ENCODE measurements around the gene HDAC4. TPM values are rescaled to one million over a fixed set of nuclear protein-coding genes. Genes with fewer than 3 reads are reported as not detected.

The HDAC4 gene
- total RNA-seq, 2 donors from 2014 or later = 9.3 to 139 TPM

DNA sequence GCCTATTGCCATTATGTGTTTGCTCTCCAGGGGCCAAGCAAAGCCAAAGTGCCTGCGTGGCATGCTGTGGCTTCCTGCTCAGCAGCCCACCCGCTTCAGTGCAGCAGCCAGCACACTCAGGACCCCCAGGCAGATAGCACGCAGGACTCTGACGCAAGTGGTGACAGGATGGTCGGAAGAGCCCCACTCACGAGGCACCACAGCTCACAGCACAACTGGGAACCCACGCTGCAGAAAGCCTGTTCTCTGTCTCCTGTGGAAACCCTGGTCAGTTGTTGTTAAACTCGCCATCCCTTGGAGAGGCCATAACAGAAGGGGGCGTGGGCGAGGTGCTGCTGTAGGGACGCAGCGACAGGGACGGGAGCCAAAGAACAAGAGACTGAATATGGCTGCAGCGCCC is 76.4 kb downstream of the HDAC4 start:
- Histone ChIP-seq H3K36me3 (replicated peaks in 1 of 2; ENCODE audit: insufficient read depth in 1 of 2, low read depth in 2 of 2) (no peaks in the 10 kb centered on the region), H3K9me3 (no peaks in the 10 kb centered on the region), H3K27me3 (no peaks in the 10 kb centered on the region), H3K27ac (no peak overlapping the region), H3K4me1 (peaks cover 28% of the 10 kb centered on the region), H3K4me3 (no peak overlapping the region)
- no peak for ATAC-seq
- 85 to 91% methylated on average over 12 to 14 of the region's 14 CpGs for WGBS, 2 donors
- intact Hi-C loops (cut with DNase I) = no loop called here
- DNase-seq = peak in 1 of 4 donors; percentile 5
- TF ChIP-seq, protein P1, sequence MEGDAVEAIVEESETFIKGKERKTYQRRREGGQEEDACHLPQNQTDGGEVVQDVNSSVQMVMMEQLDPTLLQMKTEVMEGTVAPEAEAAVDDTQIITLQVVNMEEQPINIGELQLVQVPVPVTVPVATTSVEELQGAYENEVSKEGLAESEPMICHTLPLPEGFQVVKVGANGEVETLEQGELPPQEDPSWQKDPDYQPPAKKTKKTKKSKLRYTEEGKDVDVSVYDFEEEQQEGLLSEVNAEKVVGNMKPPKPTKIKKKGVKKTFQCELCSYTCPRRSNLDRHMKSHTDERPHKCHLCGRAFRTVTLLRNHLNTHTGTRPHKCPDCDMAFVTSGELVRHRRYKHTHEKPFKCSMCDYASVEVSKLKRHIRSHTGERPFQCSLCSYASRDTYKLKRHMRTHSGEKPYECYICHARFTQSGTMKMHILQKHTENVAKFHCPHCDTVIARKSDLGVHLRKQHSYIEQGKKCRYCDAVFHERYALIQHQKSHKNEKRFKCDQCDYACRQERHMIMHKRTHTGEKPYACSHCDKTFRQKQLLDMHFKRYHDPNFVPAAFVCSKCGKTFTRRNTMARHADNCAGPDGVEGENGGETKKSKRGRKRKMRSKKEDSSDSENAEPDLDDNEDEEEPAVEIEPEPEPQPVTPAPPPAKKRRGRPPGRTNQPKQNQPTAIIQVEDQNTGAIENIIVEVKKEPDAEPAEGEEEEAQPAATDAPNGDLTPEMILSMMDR (IDR thresholded peaks at IDR 0.05) = no peak
- no peak for TF ChIP-seq POLR2A (IDR thresholded peaks at IDR 0.05)

DNA sequence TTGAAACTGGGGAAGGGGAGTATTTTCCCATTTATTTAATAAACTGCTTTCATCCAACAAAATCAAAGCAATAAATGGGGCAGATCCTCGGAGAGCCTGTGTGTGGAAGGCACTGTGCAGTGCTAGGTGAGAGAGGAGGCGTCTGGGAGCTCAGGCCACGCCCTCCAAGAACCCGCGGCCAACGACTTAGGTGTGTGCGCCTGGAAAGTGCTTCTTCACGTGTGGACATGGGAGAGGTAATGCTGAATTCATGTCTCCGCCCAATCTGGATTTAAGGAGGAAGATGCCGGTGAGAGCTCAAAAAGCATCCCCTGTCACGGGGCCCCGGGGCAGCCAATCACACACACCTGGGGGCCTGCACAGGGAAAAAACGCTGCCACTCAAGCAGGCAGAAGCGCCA is 77.4 kb downstream of the HDAC4 start:
- H3K9me3 ChIP-seq = no peaks in the 10 kb centered on the region
- intact Hi-C loops (cut with DNase I) = no loop called here
- DNase-seq (no peak), ATAC-seq (no peak)
- TF ChIP-seq POLR2A (IDR thresholded peaks at IDR 0.05) = no peak
- TF ChIP-seq, protein P1 (IDR thresholded peaks at IDR 0.05) = no peak
- no peaks in the 10 kb centered on the region for H3K27me3 ChIP-seq
- H3K36me3 ChIP-seq (replicated peaks in 1 of 2; ENCODE audit: insufficient read depth in 1 of 2, low read depth in 2 of 2) = no peaks in the 10 kb centered on the region
- WGBS, 2 donors = 87 to 96% methylated on average over 11 to 14 of the region's 14 CpGs
- H3K4me1 ChIP-seq = peaks cover 27% of the 10 kb centered on the region
- no peak overlapping the region for H3K4me3 ChIP-seq
- H3K27ac ChIP-seq = no peak overlapping the region

DNA sequence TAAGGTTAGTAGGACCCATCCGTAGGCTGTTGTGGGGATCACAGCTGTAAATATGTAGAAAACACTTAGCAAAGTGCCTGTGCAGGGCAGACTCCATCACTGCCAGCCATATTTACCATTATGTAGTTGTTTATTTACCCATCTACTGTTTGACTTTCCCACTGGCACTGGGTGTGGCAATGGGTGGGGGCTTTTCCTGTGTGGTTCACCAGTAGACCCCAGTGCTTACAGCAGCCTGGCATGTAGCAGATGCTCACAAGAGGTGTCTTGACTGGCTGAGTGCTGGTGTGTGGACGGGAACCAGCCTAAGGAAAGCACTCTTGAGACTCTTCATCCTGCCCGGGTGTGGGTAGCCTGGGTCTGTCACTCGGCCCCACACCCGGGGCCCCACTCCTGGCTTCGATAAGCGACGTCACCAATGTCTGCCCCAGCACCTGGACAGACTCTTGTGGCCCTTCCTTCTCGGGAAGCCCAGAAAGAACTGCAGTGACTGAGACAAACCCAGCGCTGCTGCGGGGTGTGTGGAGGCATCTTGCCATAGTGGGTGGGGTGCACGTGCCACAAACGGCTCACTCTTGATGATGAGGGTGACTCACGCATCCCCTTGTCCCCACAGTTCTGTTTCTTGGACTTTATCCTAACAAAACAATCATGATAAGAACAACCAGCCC is 78.3 kb downstream of the HDAC4 start:
- H3K4me3 ChIP-seq = no peak overlapping the region
- no peak for ATAC-seq
- no peaks in the 10 kb centered on the region for H3K9me3 ChIP-seq
- TF ChIP-seq, protein P1 (IDR thresholded peaks at IDR 0.05) = no peak
- TF ChIP-seq POLR2A (IDR thresholded peaks at IDR 0.05) = no peak
- H3K36me3 ChIP-seq (replicated peaks in 1 of 2; ENCODE audit: insufficient read depth in 1 of 2, low read depth in 2 of 2) = no peaks in the 10 kb centered on the region
- intact Hi-C loops (cut with DNase I) = no loop called here
- H3K4me1 ChIP-seq = peaks cover 19% of the 10 kb centered on the region
- no peak overlapping the region for H3K27ac ChIP-seq
- no peaks in the 10 kb centered on the region for H3K27me3 ChIP-seq
- WGBS, 2 donors = 71% methylated on average over 13 to 14 of the region's 14 CpGs
- peak in 1 of 4 donors; percentile 9 for DNase-seq

DNA sequence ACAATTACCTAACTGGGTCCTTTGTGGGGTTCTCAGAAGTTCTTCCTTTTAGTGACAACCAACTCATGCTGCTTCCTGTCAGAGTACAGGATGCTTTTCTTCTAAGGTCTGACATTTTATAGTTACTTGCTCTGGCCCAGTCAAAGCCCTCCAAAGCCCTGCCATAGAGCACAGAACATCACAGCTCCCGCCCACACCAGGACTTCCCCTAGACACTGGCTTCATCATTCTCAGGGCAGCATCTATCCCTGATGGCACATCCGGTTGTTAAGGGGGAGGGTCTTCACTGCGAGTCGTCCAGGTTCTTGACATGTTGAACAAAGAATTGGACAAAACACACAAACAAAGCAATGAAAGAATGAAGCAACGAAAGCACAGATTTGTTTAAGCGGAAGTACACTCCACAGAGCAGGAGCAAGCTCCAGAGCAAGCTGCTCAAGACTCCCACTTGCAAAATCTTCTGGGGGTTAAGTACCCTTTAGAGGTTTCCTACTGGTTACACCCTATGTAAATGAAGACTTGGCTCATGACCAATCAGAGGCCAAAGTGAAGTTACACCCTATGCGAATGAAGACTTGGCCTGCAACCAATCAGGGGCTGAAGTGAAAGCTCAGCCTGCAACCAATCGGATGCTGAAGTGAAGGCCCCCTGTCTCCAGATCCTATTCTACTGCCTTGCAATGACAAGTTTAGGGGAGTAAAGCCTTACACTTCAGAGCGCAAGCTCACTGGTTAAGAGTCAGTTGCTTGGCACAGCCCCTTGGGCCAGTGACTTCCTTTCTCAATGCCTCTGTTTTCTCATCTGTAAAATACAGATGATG is 79.0 kb downstream of the HDAC4 start:
- Histone ChIP-seq H3K9me3 (no peaks in the 10 kb centered on the region), H3K36me3 (replicated peaks in 1 of 2; ENCODE audit: insufficient read depth in 1 of 2, low read depth in 2 of 2) (no peaks in the 10 kb centered on the region), H3K4me1 (peaks cover 18% of the 10 kb centered on the region), H3K27me3 (no peaks in the 10 kb centered on the region), H3K4me3 (no peak overlapping the region), H3K27ac (no peak overlapping the region)
- no peak for ATAC-seq
- 94 to 95% methylated on average over 9 of the region's 9 CpGs for WGBS, 2 donors
- TF ChIP-seq, protein P1 (IDR thresholded peaks at IDR 0.05) = no peak
- no peak for TF ChIP-seq POLR2A (IDR thresholded peaks at IDR 0.05)
- intact Hi-C loops (cut with DNase I) = no loop called here
- no peak for DNase-seq
